HG03280 (cell line): ENCODE results near the gene ZNF568.

ENCODE experiments used
- ATAC-seq: cut with Tn5 transposase; IDR thresholded peaks from one replicate; pipeline ENCODE4 v1.9.1; 2021; ENCODE audit warnings: mild to moderate bottlenecking, moderate library complexity; ENCODE audit not compliant: unreplicated experiment

The ZNF568 gene

DNA sequence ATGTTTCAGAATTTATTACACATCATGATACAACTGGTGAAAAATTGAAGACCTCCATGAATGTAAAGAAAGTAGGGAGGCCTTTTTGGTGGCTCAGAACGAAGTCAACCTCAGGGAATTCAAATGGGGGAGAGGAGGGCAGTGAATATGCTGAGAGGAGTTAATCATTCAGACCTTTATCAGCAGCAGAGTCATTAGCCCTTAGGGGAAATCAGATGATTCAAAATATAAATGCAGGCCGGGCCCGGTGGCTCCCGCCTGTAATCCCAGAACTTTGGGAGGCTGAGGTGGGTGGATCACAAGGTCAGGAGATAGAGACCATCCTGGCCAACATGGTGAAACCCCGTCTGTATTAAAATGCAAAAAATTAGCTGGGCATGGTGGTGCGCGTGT lies 81.7 kb downstream of the ZNF568 start:
- ATAC-seq, result no peak

DNA sequence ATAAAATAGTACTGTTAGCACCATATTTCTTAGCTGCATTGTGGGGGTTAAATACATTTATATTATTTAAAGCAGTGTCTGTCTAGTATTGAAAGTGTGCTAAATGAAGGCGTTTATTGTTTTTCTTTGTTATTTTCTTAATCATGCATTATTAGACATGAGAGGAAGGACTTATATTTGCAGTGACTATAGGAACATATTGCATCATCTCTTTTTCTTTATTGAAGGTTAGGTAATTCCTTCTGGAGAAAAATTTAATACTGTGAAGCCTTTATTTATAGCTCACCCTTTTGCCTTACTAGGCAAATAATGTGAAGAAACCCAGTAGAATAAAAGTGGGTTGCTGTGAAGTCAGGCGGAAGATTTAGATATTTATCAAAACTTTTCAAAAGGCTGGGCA lies 83.2 kb downstream of the ZNF568 start:
- ATAC-seq, result no peak

DNA sequence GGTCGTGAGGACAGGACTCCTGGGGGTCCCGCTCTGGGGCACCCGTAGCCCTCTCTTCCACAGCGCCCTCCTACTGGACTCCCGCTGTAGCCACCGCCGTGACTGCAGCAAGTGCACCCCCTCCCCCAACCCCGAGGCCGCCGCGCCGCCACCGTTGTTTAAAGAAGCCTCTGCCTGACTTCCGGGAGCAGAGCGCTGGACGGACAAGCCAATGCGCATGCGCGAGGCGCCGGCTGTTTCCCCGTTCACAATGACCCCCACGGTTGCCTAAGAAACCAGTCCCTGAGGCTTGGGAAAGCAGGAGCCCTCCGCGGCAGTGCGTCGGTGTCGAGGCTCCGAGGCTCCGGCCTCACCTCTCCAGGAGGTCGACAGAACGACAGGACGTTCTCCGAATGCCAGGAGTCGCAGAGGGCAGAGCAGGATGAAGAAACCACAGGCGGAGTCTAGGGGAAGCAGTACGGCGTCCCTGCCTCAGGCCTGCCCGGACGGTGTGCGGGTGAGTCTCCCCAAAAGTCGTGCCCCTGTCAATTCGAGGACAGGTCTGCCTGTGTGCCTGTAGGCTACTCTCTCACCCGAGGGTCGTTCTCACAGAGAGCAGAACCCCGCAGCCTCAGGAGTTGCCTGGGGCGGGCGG lies 91.6 kb downstream of the ZNF568 start:
- no peak for ATAC-seq

DNA sequence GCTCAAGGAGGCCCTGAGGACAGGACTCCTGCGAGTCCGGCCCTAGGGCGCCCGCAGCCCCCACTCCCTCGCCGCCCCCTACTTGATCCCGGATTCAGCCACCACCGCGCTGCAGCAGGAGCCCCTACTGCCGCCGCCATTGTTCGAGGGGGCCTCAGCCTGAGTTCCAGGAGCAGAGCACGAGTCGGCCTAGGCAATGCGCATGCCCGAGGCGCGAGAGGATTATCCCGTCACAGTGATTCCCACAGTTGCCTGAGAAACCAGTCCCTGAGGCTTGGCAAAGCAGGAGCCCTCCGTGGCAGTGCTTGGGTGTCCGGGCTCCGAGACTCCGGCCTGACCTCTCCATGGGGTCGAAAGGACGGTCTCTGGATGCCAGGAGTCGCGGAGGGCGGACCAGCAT lies 93.7 kb downstream of the ZNF568 start:
- ATAC-seq, result no peak

DNA sequence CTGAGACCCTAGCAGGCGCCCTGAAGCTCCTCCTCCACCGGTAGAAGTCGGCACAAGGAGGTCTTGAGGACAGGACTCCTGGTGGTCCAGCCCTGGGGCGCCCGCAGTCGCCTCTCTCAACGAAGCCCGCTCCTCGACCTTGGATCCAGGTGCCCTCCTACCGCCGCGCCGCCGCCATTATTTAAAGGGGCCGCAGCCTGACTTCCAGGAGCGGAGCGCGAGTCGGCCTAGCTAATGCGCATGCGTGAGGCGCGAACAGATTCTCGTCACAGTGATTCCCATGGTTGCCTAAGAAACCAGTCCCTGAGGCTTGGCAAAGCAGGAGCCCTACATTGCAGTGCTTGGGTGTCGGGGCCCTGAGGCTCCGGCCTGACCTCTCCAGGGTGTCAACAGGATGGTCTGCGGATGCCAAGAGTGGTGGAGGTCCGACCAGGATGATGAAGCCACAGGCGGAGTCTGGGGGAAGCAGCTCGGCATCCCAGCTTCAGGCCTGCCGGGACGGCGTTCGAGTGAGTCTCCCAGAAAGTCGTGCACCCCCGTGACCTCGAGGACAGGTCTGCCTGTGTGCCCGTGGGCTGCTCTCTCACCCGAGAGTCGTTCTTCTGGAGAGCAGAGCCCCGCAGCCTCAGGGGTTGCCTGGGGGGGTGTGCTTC lies 96.1 kb downstream of the ZNF568 start:
- ATAC-seq, result no peak

DNA sequence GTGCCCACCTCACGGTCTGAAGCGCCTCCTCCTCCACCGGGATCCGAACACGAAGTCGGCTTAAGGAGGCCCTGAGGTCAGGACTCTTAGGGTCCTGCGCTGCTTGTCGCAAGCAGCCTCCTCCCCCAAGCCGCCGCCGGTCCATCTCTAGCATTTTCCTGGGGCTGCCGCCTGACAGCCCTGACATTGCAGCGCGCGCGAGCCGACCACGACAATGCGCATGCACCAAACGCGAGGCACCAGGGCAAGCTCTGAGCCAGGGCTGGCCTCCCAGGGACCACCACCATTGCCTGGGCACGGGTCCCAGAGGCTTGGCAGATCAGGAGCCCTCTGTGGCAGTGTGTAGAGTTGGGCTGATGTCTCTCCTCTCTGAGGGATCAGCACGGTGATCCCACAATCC lies 98.3 kb downstream of the ZNF568 start:
- no peak for ATAC-seq

DNA sequence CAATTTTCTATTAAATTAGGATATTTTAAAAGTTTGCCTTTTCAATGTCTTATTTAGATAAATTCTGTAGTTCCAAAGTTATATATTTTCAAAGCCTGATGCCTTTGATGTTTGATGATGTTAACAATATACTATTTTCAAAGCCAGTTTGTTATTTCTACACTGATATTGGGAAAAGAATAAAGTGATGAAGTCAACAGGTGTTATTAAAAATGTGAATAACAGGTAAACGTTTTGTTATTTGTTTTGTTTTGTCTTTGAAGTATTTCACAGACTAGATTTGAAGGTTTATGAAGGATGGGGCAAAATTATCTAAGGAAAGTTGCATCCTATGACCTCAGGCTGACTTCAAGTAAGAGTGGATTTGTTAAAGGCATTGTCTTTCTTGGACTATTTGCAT lies 129.0 kb downstream of the ZNF568 start:
- ATAC-seq, result no peak
